OCI-LY1 (cell line): ENCODE measurements around the gene STK16.

Experiments
- H2AFZ ChIP-seq: fragments of 200-600 bp; sonication (generic), shearing (Covaris generic); 2 replicates; pipeline ENCODE4 v1.6.0; 2014; ENCODE audit warnings: antibody characterized with exemption, mild to moderate bottlenecking, low read length
- H3F3A ChIP-seq: fragments of 200-600 bp; sonication (generic), shearing (Covaris generic); 2 replicates; pipeline ENCODE4 v1.6.0; 2014; ENCODE audit warnings: mild to moderate bottlenecking, antibody characterized with exemption, low read length, moderate library complexity; ENCODE audit not compliant: insufficient read depth
- H3K27ac ChIP-seq: fragments of 200-600 bp; sonication (generic); 2 replicates; pipeline ENCODE4 v1.5.1; 2014; ENCODE audit warnings: low read length, mixed run types, mild to moderate bottlenecking, low read depth; ENCODE audit not compliant: poor library complexity, severe bottlenecking
- H3K27me3 ChIP-seq: fragments of 200-600 bp; sonication (generic); 2 replicates; pipeline ENCODE4 v1.6.0; 2014; ENCODE audit warnings: antibody characterized with exemption, mild to moderate bottlenecking, low read length, moderate library complexity; ENCODE audit not compliant: insufficient read depth
- H3K36me3 ChIP-seq: fragments of 200-600 bp; sonication (generic); 2 replicates; pipeline ENCODE4 v1.6.1; 2014; ENCODE audit warnings: mild to moderate bottlenecking, antibody characterized with exemption, low read length, moderate library complexity, mixed read lengths; ENCODE audit not compliant: insufficient read depth
- H3K4me1 ChIP-seq: fragments of 200-600 bp; sonication (generic); 2 replicates; pipeline ENCODE4 v1.5.1; 2014; ENCODE audit warnings: mild to moderate bottlenecking, low read length, moderate library complexity; ENCODE audit not compliant: insufficient read depth, severe bottlenecking
- H3K4me2 ChIP-seq: fragments of 200-600 bp; sonication (generic), shearing (Covaris generic); 2 replicates; pipeline ENCODE4 v1.6.1; 2014; ENCODE audit warnings: low read length
- H3K4me3 ChIP-seq: fragments of 200-600 bp; sonication (generic); 2 replicates; pipeline ENCODE4 v1.5.1; 2014; ENCODE audit warnings: low read length, low read depth, mild to moderate bottlenecking, mixed read lengths; ENCODE audit not compliant: poor library complexity, severe bottlenecking
- H3K79me2 ChIP-seq: fragments of 200-600 bp; shearing (Covaris generic); 2 replicates; pipeline ENCODE4 v1.6.1; 2016; ENCODE audit warnings: mixed run types, low read length, mixed read lengths; ENCODE audit not compliant: insufficient read depth
- H3K9ac ChIP-seq: fragments of 200-600 bp; sonication (generic), shearing (Covaris generic); 2 replicates; pipeline ENCODE4 v1.6.1; 2014; ENCODE audit warnings: mild to moderate bottlenecking, low read length, mixed read lengths
- H3K9me2 ChIP-seq: fragments of 200-600 bp; sonication (generic), shearing (Covaris generic); 2 replicates; pipeline ENCODE4 v1.6.1; 2014; ENCODE audit warnings: low read depth, mild to moderate bottlenecking, low read length, mixed read lengths
- H3K9me3 ChIP-seq: fragments of 200-600 bp; shearing (Covaris generic); 2 replicates; pipeline ENCODE4 v1.6.1; 2014; ENCODE audit warnings: low read length, mixed read lengths
- H4K20me1 ChIP-seq: fragments of 200-600 bp; sonication (generic), shearing (Covaris generic); 2 replicates; pipeline ENCODE4 v1.6.0; 2016; ENCODE audit warnings: mild to moderate bottlenecking, low read length; ENCODE audit not compliant: insufficient read depth
- EZH2 ChIP-seq: fragments of 200-600 bp; sonication (generic), shearing (Covaris generic); IDR thresholded peaks from 2 replicates; pipeline ENCODE4 v1.8.0; 2017; ENCODE audit warnings: borderline replicate concordance, mixed run types, mild to moderate bottlenecking, antibody characterized with exemption, low read length, moderate library complexity, mixed read lengths
- TF ChIP-seq, protein P1 (sequence below): fragments of 200-600 bp; sonication (generic), shearing (Covaris generic); IDR thresholded peaks from 2 replicates; pipeline ENCODE4 v1.5.1; 2017; ENCODE audit warnings: mild to moderate bottlenecking, antibody characterized with exemption, low read length, moderate library complexity, mixed read lengths

STK16 gene

DNA sequence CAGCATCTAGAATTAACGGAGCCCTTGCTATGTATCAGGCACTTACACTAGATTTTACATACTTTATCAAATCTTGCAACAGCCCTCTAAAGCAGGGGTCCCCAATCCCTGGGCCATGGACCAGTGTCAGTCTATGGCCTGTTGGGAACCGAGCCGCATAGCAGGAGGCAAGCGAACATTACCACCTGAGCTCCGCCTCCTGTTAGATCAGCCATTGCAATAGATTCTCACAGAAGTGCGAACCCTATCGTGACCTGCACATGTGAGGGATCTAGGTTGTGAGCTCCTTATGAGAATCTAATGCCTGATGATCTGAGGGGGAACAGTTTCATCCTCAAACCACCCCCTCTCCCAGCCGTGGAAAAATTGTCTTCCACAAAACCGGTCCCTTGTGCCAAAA, 47.3 kb downstream of the STK16 start:
- peaks cover 15% of the 10 kb centered on the region for H3K4me1 ChIP-seq
- no peaks in the 10 kb centered on the region for H4K20me1 ChIP-seq
- no peak overlapping the region for H3K27ac ChIP-seq
- no peak overlapping the region for H3K4me2 ChIP-seq
- no peak overlapping the region for H3K9ac ChIP-seq
- no peaks in the 10 kb centered on the region for H3K36me3 ChIP-seq
- no peaks in the 10 kb centered on the region; the same call in 1 of the 2 replicates for H3K27me3 ChIP-seq
- H3F3A ChIP-seq, result no peaks in the 10 kb centered on the region
- no peaks in the 10 kb centered on the region for H3K79me2 ChIP-seq
- H3K4me3 ChIP-seq, result no peak overlapping the region
- no peaks in the 10 kb centered on the region for H3K9me2 ChIP-seq
- no peak overlapping the region for H2AFZ ChIP-seq
- H3K9me3 ChIP-seq, result no peaks in the 10 kb centered on the region
- TF ChIP-seq, protein P1, sequence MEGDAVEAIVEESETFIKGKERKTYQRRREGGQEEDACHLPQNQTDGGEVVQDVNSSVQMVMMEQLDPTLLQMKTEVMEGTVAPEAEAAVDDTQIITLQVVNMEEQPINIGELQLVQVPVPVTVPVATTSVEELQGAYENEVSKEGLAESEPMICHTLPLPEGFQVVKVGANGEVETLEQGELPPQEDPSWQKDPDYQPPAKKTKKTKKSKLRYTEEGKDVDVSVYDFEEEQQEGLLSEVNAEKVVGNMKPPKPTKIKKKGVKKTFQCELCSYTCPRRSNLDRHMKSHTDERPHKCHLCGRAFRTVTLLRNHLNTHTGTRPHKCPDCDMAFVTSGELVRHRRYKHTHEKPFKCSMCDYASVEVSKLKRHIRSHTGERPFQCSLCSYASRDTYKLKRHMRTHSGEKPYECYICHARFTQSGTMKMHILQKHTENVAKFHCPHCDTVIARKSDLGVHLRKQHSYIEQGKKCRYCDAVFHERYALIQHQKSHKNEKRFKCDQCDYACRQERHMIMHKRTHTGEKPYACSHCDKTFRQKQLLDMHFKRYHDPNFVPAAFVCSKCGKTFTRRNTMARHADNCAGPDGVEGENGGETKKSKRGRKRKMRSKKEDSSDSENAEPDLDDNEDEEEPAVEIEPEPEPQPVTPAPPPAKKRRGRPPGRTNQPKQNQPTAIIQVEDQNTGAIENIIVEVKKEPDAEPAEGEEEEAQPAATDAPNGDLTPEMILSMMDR, result no peak
- no peak for TF ChIP-seq EZH2

DNA sequence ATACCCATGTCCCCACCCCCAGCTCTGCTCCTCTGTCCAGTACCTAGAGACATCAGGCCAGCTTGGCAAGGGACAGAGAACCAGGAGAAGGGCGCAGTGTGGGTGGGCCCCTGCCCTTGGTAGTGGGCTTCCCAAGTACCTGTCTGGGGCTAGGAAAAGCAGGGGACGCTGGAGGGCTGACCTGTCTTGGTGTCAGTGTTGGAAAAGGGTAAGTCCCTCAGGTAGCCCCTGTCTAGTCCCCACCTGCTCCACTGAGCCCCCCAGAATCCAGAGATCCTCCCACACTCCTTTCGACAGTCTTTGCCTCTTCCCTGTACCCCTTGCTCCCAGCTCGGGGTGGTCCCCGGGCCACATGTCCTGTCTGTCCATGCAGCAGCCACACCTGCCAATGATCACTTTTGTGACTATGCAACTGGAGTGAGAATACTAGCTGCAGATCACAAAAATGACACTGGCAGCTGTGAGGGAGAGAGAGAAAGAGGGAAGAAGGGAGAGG, 48.5 kb downstream of the STK16 start:
- no peaks in the 10 kb centered on the region for H3K36me3 ChIP-seq
- no peaks in the 10 kb centered on the region; the same call in 1 of the 2 replicates for H3K27me3 ChIP-seq
- no peaks in the 10 kb centered on the region for H4K20me1 ChIP-seq
- H3K9me3 ChIP-seq, result no peaks in the 10 kb centered on the region
- no peaks in the 10 kb centered on the region for H3K79me2 ChIP-seq
- H3K9ac ChIP-seq, result no peak overlapping the region; the same call in 1 of the 2 replicates
- H3F3A ChIP-seq, result no peaks in the 10 kb centered on the region
- no peak overlapping the region for H3K27ac ChIP-seq
- H3K4me3 ChIP-seq, result no peak overlapping the region
- TF ChIP-seq, protein P1, result no peak
- no peak for TF ChIP-seq EZH2
- H3K4me1 ChIP-seq, result peaks cover 15% of the 10 kb centered on the region
- H3K9me2 ChIP-seq, result no peaks in the 10 kb centered on the region
- no peak overlapping the region; the same call in 1 of the 2 replicates for H3K4me2 ChIP-seq
- H2AFZ ChIP-seq, result no peak overlapping the region

DNA sequence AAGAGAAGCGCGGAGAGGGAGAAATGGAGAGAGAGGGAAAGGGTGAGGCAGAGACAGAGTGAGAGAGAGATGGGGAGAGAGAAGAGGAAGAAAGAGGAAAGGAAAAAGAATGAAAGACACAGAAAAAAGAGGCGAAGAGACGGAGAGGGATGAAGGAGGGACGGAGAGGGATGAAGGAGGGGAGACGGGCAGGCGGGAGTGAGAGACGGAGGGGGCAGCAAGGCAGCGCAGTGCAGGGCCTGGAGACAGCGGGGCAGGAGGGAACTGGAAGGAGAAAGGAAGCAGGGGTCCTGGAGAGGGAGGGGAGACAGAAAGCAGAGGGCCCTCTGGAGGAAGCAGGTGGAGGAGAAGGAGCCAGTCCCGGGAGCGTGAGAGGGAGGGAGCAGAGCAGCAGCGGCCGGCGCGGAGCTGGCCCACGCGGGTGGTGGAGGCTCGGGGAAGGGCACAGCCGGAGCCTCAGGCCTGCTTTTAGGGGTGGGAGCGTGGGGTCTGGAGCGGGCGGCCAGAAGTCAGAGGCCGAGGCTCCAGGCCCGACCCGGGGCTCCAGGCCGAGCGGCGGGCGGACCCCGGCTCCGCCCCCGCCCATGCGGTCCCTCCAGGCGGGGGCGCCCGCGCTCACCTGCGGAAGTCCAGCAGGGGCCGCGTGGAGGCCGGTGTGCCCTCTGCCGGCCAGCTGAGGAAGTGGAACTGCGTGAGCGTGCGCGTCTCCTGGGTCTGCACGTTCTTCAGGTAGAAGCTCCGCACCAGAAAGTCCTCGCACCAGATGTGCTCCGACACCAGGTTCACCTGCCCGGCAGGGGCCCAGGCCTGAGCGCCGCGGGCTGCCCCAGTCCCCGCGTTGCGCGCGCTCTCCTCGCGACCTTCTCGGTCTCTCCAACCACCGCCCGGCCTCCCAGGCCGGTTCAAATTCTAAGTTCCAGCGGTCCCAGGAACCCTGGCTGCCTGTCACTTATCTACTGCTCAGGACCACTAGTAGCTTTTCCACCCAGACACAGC, 49.4 kb downstream of the STK16 start:
- H3K4me1 ChIP-seq, result peaks cover 18% of the 10 kb centered on the region

More for the DNA sequence above, 49.4 kb downstream of the STK16 start:
- H4K20me1 ChIP-seq, result no peaks in the 10 kb centered on the region
- H3K27ac ChIP-seq, result no peak overlapping the region
- no peaks in the 10 kb centered on the region for H3K9me3 ChIP-seq
- H3K36me3 ChIP-seq, result no peaks in the 10 kb centered on the region
- peak overlapping the region; percentile 59 for H3K9ac ChIP-seq
- peak overlapping the region; percentile 50 for H3K4me3 ChIP-seq
- H3K27me3 ChIP-seq, result no peaks in the 10 kb centered on the region; the same call in 1 of the 2 replicates
- H3K79me2 ChIP-seq, result no peaks in the 10 kb centered on the region
- H2AFZ ChIP-seq, result peak overlapping the region; percentile 10; the same call in 1 of the 2 replicates
- H3F3A ChIP-seq, result no peaks in the 10 kb centered on the region
- TF ChIP-seq, protein P1, result peak; percentile 97
- TF ChIP-seq EZH2, result no peak
- no peaks in the 10 kb centered on the region for H3K9me2 ChIP-seq
- H3K4me2 ChIP-seq, result peak overlapping the region; percentile 62
